Psoas muscle (tissue), 8 donors: Measurements from ENCODE around the gene KANSL1. TPM values are rescaled to one million over a fixed set of nuclear protein-coding genes. Genes with fewer than 3 reads are reported as not detected.

ENCODE experiments used
- ATAC-seq, 4 donors: fragments of 200-7000 bp; cut with Tn5 transposase; one replicate each; pipeline ENCODE4 v1.9.1; 2020; ENCODE audit warnings: moderate library complexity in 3 of 4, mild to moderate bottlenecking in 2 of 4
- DNase-seq, 2 donors: peaks; one replicate each; pipeline ENCODE4 v3.0.0-alpha.2; 2020
- H3K27ac ChIP-seq: fragments of 200-600 bp; one replicate; pipeline ENCODE4 v1.8.0; 2022
- H3K27me3 ChIP-seq, 3 donors: fragments of 200-600 bp in 1 of 3; one replicate each; pipeline versions ENCODE4 v1.6.1 to v1.8.0; 2013 to 2022; ENCODE audit warnings: low read length in 2 of 3, mild to moderate bottlenecking in 2 of 3, moderate library complexity in 1 of 3; ENCODE audit not compliant: insufficient read depth in 3 of 3
- H3K36me3 ChIP-seq, 2 donors: fragments of 200-600 bp in 1 of 2; one replicate each; pipeline versions ENCODE4 v1.6.1 to v1.8.0; 2013 to 2022; ENCODE audit warnings: low read depth in 1 of 2, mild to moderate bottlenecking in 1 of 2, moderate library complexity in 1 of 2; ENCODE audit not compliant: insufficient read depth in 1 of 2
- H3K4me1 ChIP-seq: fragments of 200-600 bp; one replicate; pipeline ENCODE4 v1.8.0; 2022
- H3K4me3 ChIP-seq: fragments of 200-600 bp; one replicate; pipeline ENCODE4 v1.8.0; 2022; ENCODE audit warnings: mild to moderate bottlenecking
- H3K9me3 ChIP-seq: fragments of 200-600 bp; one replicate; pipeline ENCODE4 v1.8.0; 2022
- WGBS, 3 donors: extraction: QIAGEN DNeasy Blood & Tissue Kit; methylation state at CpG; one replicate each; pipeline versions ENCODE4 v1.1.6 to v1.1.7; 2013; 5-methylcytosine and 5-hydroxymethylcytosine counted together
- intact Hi-C, 2 donors: fragments of 100-400 bp; cut with DNase I; formaldehyde crosslinking; loops; one replicate each; pipeline versions ENCODE4 v1.11.0 to v1.14.2; 2022
- polyA plus RNA-seq, 3 donors: library from polyadenylated mRNA; stranded (reverse); fragments of 200-250 nt; gene quantifications; one replicate each; pipeline ENCODE4 v1.2.3, GENCODE V29; 2013
- total RNA-seq, 4 donors: library from RNA; stranded (reverse); fragmentation: NEBNext Ultra II Directional in 2 of 4; extraction: Animal tissue kit (Norgen Biotek cat#: 25700) in 2 of 4; gene quantifications; one replicate each; pipeline versions ENCODE4 v1.2.1 to v1.2.4, GENCODE V29; 2021 to 2023
- TF ChIP-seq, protein P1 (sequence below): fragments of 200-600 bp; IDR thresholded peaks from one replicate; pipeline ENCODE4 v1.8.0; 2022; ENCODE audit warnings: antibody characterized with exemption
- donor health status: healthy with polysubstance abuse.
- donor health status: DM: no; HTN: no; CAD: no; lungs with moderate emphysema.
- donor health status: Bipolar disorder and iron deficiency.
- donor health status: healthy.
- donor health status: DM: yes; HTN: yes; CAD: no.
- donor health status: DM: no; HTN: no; CAD: no.
- donor health status: DM: no; HTN: no; CAD: no.
- donor health status: DM: yes; HTN: yes; CAD: no.

Gene KANSL1
- total and polyA plus RNA-seq, 7 donors: 6.9 to 37.5 (median 25.8) TPM

DNA sequence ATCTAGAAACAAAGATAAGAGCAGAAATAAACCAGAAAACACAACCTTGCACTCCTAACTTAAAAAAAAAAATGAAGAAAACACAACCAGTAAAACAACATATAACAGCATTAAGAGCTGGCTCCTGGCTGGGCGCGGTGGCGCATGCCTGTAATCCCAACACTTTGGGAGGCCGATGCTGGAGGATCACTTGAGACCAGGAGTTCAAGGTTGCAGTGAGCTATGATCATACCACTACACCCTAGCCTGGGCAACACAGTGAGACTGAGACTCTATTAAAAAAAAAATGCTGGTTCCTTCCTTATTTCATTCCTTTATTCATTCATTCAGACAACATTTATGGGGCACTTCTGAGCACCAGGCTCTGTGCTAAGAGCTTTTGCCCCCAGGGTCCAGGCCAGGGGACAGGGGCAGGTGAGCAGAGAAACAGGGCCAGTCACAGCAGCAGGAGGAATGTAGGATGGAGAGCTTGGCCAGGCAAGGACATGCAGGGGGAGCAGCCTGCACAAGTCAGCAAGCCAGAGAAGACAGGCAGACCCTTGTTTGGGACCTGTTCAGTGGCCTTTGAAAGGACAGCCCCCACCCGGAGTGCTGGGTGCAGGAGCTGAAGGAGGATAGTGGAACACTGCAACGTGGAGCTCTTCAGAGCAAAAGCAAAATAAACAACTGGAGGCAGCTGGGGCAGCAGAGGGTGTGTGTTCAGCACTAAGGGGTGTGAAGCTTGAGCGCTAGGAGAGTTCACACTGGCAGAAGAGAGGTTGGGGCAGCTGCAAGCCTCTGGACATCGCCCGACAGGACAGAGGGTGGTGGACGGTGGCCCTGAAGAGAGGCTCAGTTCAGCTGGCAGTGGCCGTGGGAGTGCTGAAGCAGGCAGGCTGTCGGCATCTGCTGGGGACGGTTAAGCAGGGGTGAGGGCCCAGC lies 191.6 kb downstream of the KANSL1 start:
- ATAC-seq (peak in 3 of 4 donors; percentile 2 to 22 (median 15)), DNase-seq (no peak)
- intact Hi-C loops: loop anchor here (2.0 to 5.0 kb wide), 3 partner anchors 41 to 213 kb away; no protein-coding TSS in a partner anchor
- no peaks in the 10 kb centered on the region for H3K27me3 ChIP-seq
- 56 to 65% (median 62%) methylated on average over 13 of the region's 13 CpGs for WGBS, 3 donors
- H3K4me3 ChIP-seq: no peak overlapping the region
- H3K9me3 ChIP-seq: no peaks in the 10 kb centered on the region
- H3K4me1 ChIP-seq: peaks cover 16% of the 10 kb centered on the region
- TF ChIP-seq, protein P1, sequence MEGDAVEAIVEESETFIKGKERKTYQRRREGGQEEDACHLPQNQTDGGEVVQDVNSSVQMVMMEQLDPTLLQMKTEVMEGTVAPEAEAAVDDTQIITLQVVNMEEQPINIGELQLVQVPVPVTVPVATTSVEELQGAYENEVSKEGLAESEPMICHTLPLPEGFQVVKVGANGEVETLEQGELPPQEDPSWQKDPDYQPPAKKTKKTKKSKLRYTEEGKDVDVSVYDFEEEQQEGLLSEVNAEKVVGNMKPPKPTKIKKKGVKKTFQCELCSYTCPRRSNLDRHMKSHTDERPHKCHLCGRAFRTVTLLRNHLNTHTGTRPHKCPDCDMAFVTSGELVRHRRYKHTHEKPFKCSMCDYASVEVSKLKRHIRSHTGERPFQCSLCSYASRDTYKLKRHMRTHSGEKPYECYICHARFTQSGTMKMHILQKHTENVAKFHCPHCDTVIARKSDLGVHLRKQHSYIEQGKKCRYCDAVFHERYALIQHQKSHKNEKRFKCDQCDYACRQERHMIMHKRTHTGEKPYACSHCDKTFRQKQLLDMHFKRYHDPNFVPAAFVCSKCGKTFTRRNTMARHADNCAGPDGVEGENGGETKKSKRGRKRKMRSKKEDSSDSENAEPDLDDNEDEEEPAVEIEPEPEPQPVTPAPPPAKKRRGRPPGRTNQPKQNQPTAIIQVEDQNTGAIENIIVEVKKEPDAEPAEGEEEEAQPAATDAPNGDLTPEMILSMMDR: no peak
- H3K36me3 ChIP-seq: peaks cover 0 to 48% of the 10 kb centered on the region in 2 donors
- H3K27ac ChIP-seq: no peak overlapping the region

DNA sequence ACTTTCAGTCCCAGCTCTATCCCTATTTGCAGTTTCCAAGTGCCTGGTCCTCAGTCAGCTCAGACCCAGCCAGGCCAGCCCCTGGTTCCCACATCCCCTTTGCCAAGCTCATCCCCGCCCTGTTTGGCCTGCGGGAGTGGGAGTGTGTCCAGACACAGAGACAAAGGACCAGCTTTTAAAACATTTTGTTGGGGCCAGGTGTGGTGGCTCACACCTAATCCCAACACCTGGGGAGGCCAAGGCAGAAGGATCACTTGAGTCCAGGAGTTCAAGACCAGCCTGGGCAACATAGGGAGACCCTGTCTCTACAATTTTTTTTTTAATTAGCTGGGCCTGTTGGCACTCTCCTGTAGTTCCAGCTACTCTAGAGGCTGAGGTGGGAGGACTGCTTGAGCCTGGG lies 192.5 kb downstream of the KANSL1 start:
- WGBS, 3 donors: 57 to 78% (median 61%) methylated on average over 2 of the region's 2 CpGs
- DNase-seq (no peak), ATAC-seq (no peak)
- no peaks in the 10 kb centered on the region for H3K9me3 ChIP-seq
- TF ChIP-seq, protein P1: no peak
- H3K27me3 ChIP-seq: no peaks in the 10 kb centered on the region
- H3K4me1 ChIP-seq: peaks cover 16% of the 10 kb centered on the region
- peaks cover 0 to 57% of the 10 kb centered on the region in 2 donors for H3K36me3 ChIP-seq
- no peak overlapping the region for H3K27ac ChIP-seq
- H3K4me3 ChIP-seq: no peak overlapping the region
- intact Hi-C loops: loop anchor here in 1 of 2 donors (5.0 kb wide), 1 partner anchor 42 kb away; no protein-coding TSS in a partner anchor

DNA sequence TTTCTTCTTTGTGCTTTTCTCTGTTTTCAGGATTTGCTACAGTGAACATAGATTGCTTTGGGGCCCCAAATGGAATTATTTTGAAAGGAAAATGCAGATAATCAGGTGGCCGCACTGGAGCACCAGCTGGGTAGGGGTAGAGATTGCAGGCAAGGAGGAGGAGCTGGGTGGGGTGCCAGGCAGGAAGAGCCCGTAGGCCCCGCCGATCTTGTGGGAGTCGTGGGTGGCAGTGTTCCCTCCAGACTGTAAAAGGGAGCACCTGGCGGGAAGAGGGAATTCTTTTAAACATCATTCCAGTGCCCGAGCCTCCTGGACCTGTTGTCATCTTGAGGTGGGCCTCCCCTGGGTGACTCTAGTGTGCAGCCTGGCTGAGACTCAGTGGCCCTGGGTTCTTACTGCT lies 192.9 kb downstream of the KANSL1 start:
- no peaks in the 10 kb centered on the region for H3K27me3 ChIP-seq
- peaks cover 0 to 53% of the 10 kb centered on the region in 2 donors for H3K36me3 ChIP-seq
- ATAC-seq (no peak), DNase-seq (no peak)
- no peak overlapping the region for H3K27ac ChIP-seq
- WGBS, 3 donors: 47 to 64% (median 58%) methylated on average over 7 of the region's 7 CpGs
- intact Hi-C loops: loop anchor here in 1 of 2 donors (5.0 kb wide), 1 partner anchor 42 kb away; no protein-coding TSS in a partner anchor
- TF ChIP-seq, protein P1: no peak
- H3K4me3 ChIP-seq: no peak overlapping the region
- H3K4me1 ChIP-seq: peaks cover 16% of the 10 kb centered on the region
- no peaks in the 10 kb centered on the region for H3K9me3 ChIP-seq

DNA sequence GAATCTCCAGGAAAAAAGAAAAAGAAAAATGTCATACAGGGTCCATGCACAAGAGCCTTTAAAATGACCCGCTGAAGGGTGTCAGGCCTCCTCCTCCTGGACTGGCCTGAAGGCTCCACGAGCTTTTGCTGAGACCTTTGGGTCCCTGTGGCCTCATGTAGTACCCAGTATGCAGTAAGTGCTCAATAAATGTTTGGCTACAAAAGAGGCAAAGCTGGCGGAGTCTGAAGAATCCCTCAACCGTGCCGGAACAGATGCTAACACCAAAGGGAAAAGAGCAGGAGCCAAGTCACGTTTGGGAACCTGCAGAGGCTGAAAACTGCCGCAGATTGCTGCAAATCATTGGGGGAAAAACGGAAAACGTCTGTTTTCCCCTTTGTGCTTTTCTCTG lies 193.3 kb downstream of the KANSL1 start:
- peaks cover 0 to 51% of the 10 kb centered on the region in 2 donors for H3K36me3 ChIP-seq
- ATAC-seq (no peak), DNase-seq (no peak)
- TF ChIP-seq, protein P1: no peak
- no peaks in the 10 kb centered on the region for H3K9me3 ChIP-seq
- intact Hi-C loops: loop anchor here in 1 of 2 donors (5.0 kb wide), 1 partner anchor 42 kb away; no protein-coding TSS in a partner anchor
- no peak overlapping the region for H3K4me3 ChIP-seq
- no peak overlapping the region for H3K27ac ChIP-seq
- H3K27me3 ChIP-seq: no peaks in the 10 kb centered on the region
- peaks cover 16% of the 10 kb centered on the region for H3K4me1 ChIP-seq
- 63 to 74% (median 64%) methylated on average over 9 of the region's 9 CpGs for WGBS, 3 donors
